Measurements from ENCODE around the gene CDK15.

GRCh38 chr2:201855356-201855755 is 49.0 kb downstream of the CDK15 start:
- no peak for TF ChIP-seq CTCF (IDR thresholded peaks at IDR 0.05)
- no peak for TF ChIP-seq EZH2 (IDR thresholded peaks at IDR 0.05)

Data from neural progenitor cell (in vitro differentiated cells).